GM18909 (cell line): ENCODE measurements around the gene LAIR2.

Experiments
- ATAC-seq: cut with Tn5 transposase; IDR thresholded peaks from one replicate; pipeline ENCODE4 v1.9.1; 2021; ENCODE audit warnings: mild to moderate bottlenecking; ENCODE audit not compliant: unreplicated experiment, poor library complexity

LAIR2 gene

DNA sequence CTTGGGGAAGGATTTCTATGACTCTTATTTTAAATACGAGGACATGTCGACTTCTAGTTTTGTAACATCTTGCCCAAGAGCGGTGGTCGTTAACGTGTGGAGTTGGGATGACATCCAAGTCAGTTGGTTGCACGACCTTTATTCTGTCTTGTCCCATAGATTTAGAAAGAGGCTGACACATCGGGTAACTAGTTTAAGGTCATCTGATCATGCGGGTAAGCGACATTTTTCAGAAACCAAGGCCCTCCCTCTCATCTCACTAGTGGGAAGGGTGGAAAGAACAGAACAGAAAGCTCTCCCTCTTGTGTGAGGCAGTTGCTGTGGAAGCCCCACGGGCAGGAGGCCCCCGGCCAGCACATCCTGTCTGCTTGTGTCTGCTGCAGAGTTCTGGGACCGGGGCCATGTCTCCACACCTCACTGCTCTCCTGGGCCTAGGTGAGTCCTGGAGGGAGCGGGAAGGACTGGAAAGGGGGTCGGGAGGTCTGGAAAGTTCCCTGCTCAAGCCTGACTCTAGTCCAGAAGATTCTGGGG, at the start of gene LAIR2:
LAIR2 (plus strand) TSS at position 314 of the 531 bp plus-strand sequence; CDS start at position 402, 88 bp downstream.
- ATAC-seq = no peak

- ATAC-seq = no peak
These were observed 48.5 kb upstream of the LAIR2 start for GRCh38 chr19:54453921-54454780.

- ATAC-seq = no peak
These were observed 47.6 kb upstream of the LAIR2 start for GRCh38 chr19:54454781-54455675.

- ATAC-seq = no peak
These were observed 46.7 kb upstream of the LAIR2 start for GRCh38 chr19:54455786-54456422.

DNA sequence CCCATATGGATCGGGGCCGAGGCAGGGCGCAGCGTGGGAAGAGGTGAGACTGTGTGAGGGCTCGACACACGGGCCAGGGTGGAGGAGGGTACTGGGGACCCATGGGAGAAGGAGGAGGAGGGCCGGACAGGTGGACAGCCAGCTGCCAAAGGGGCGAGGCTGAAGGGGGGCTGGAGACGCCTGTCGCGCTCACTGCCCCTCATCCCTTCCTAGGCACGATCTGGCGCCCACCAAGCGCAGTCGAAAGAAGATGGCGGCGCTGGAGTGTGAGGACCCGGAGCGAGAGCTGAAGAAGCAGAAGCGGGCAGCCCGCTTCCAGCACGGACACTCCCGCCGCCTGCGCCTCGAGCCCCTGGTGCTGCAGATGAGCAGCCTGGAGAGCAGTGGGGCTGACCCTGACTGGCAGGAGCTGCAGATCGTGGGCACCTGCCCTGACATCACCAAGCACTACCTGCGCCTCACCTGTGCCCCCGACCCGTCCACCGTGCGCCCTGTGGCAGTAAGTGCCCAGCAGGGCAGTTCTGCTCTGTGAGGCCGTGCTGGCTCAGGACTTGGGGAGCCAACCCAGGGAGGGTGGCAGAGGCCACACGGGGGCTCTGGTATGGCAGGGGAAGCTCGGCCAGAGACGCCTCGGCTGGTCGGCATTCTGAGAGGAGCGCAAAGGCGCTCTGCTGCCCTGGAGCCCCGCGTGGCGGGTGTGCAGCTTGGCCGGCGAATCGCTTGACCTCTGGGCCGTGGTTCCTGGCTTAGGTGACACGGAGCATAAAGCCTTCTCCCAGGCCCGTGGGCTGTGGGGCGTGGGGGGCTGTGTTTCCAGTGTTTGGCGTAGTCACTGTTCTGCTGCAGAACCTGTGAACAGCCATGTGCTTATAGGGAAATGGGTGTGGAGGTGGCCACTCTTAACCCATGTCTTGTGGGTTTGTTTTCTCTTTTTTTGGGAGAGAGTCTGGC, 45.9 kb upstream of the LAIR2 start:
- no peak for ATAC-seq

- ATAC-seq = no peak
These were observed 44.6 kb upstream of the LAIR2 start for GRCh38 chr19:54457773-54458647.

- no peak for ATAC-seq
These were observed 43.9 kb upstream of the LAIR2 start for GRCh38 chr19:54458648-54459281.

DNA sequence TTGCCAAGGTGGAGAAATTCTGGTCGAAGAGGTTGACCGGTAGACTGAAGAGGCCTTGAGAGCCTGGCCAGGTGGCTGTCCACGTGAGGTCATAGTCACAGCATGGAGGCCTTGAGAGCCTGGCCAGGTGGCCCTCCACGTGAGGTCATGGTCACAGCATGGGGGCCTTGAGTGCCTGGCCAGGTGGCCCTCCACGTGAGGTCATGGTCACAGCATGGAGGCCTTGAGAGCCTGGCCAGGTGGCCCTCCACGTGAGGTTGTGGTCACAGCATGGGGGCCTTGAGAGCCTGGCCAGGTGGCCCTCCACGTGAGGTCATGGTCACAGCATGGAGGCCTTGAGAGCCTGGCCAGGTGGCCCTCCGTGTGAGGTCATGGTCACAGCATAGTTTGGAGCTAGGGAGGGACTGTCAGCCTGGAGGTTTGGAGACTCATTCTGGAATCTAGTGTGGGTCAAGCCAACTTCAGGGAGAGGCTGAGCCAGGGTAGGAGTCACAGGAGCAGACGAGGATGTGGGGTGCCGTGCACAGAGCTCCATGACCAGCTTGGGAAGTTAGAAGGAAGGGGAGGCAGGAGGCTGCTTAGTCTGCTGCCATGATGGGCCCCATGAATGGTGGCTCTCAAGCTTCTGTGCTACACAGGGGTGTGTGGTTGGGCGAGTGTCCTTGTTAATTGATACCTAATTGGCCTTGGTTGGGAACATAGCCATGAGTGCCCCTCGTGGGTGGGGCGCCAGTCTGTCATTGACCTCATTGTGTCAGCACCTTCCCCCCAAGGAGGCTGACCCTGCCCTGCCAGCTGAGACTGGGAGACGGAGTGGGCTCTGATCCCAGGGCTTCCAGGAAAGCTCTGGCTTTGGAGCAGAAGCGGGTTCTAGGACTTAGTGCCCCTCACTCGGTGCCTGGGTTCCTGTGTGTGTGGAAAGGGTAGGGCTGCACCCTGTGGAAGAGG, 43.1 kb upstream of the LAIR2 start:
- no peak for ATAC-seq

DNA sequence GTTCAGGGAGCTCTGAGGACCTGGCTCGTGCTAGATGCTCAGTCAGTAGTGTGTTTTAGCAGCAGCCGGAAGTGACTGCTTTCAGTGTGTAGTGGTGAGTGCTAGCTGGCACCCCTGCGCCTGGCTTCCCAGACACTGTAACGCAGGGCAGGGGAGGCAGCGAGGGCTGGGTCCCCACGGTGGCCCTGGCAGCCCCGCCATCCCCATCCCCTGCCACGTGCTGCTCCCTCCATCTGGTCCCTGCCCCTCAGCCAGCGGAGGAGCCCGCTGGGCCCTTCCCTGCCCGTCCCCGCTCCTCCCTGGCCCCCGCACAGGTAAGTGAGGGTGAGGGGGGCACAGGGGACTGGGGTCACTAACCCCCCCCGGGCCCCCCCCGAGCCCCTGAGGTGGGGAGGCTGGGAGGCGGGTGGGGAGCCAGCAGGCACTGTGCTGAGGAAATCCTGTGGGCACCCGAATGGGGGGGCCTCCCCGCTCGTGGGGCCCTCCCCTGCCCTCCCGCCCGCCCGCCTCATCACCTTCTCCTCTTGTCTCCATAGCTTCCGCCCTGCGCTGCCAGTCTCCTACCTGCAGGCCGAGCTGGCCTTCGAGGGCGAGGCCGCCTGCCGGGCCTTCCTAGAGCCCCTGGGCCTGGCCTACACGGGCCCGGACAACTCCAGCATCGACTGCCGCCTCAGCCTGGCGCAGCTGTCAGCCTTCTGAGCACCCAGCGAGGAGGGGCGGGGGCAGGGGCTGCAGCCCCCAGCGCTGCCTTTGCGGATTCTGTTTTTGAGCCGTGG, 42.2 kb upstream of the LAIR2 start:
- ATAC-seq = no peak

GRCh38 chr19:54461210-54461609, 41.4 kb upstream of the LAIR2 start:
- ATAC-seq = no peak

DNA sequence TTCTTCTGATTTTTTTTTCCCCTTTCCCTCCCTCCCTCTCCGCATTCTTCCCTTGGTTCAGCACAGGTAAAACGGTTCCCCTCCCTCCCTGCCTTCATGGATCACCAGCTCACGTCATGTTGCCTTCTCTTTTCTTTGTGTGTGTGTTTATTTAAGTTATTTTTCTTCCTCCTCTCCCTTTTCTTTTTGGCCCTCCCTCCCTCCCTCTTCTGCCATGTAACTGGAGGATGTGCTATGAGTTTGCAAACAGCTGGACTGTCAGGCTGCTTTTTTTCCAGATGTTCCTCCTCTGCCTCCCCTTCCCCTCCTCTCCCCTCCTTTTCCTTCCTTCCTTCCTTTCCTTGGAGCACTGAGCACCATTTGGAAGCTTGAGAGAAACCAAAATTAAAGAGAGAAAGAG, 41.0 kb upstream of the LAIR2 start:
- ATAC-seq = no peak

DNA sequence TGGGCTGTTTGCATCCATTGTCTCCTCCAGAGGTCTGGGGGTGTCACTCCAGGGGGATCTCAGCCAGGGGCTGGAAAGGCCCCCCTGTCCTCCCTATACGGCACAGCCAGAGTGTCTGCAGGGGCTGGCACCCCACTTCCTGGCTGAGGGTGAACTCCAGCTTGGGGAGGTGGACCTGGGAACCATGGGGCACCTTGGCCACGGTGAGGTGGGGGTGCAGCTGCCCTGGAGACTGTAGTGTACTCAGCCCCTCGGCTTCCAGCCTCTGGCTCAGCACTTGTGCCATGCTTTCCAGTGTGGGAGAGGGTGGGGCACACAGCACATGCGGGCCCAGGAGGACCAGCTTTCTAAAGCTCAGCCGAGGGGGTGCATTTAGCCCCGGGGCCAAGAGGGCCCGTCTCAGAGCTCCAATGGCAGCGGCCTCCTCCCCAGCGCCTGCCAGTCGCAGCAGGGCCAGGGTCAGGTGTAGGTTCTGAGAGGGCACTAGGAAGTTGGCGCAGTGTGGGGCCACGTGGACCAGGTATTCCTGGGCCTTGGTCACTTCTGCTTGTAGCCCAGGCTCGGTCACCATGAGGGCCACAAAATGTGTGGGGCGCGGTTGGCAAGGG, 40.5 kb upstream of the LAIR2 start:
- no peak for ATAC-seq

- ATAC-seq = peak; percentile 8
These were observed 39.7 kb upstream of the LAIR2 start for GRCh38 chr19:54462655-54463530.

GRCh38 chr19:54463531-54464043, 39.0 kb upstream of the LAIR2 start, which contains the start of gene LENG9:
LENG9 (minus strand) TSS chr19:54463778; CDS start chr19:54463526, 252 bp downstream.
- peak; percentile 70 for ATAC-seq
